ENCODE results near the gene IPPK.

The IPPK gene

GRCh38 chr9:92605224-92605623 is 64.7 kb downstream of the IPPK start:
- FAIRE-seq: no peak
- TF ChIP-seq CTCF (IDR thresholded peaks at IDR 0.05; ENCODE audit: insufficient read depth, missing control alignments): no peak
- DNase-seq (ENCODE audit: insufficient read length, low spot score): no peak

- FAIRE-seq (no peak), DNase-seq (ENCODE audit: insufficient read length, low spot score) (no peak)
- no peak for TF ChIP-seq CTCF (IDR thresholded peaks at IDR 0.05; ENCODE audit: insufficient read depth, missing control alignments)
Measured at GRCh38 chr9:92603990-92604389, 65.9 kb downstream of the IPPK start.

- no peak for TF ChIP-seq CTCF (IDR thresholded peaks at IDR 0.05; ENCODE audit: insufficient read depth, missing control alignments)
- no peak for FAIRE-seq
- no peak for DNase-seq (ENCODE audit: insufficient read length, low spot score)
Measured at GRCh38 chr9:92603100-92603499, 66.8 kb downstream of the IPPK start.

GRCh38 chr9:92602413-92602812 is 67.5 kb downstream of the IPPK start:
- no peak for FAIRE-seq
- TF ChIP-seq CTCF (IDR thresholded peaks at IDR 0.05; ENCODE audit: insufficient read depth, missing control alignments): no peak
- no peak for DNase-seq (ENCODE audit: insufficient read length, low spot score)

GRCh38 chr9:92601451-92601850 is 68.5 kb downstream of the IPPK start:
- TF ChIP-seq CTCF (IDR thresholded peaks at IDR 0.05; ENCODE audit: insufficient read depth, missing control alignments): no peak
- FAIRE-seq: no peak

GRCh38 chr9:92600462-92601261 is 69.3 kb downstream of the IPPK start:
- no peak for TF ChIP-seq CTCF (IDR thresholded peaks at IDR 0.05; ENCODE audit: insufficient read depth, missing control alignments)
- no peak for FAIRE-seq

More at GRCh38 chr9:92601451-92601850, 68.5 kb downstream of the IPPK start:
- no peak for DNase-seq (ENCODE audit: insufficient read length, low spot score)

GRCh38 chr9:92599938-92600461 is 69.9 kb downstream of the IPPK start:
- DNase-seq (ENCODE audit: insufficient read length, low spot score) (no peak), FAIRE-seq (no peak)
- TF ChIP-seq CTCF (IDR thresholded peaks at IDR 0.05; ENCODE audit: insufficient read depth, missing control alignments): no peak

More at GRCh38 chr9:92600462-92601261, 69.3 kb downstream of the IPPK start:
- DNase-seq (ENCODE audit: insufficient read length, low spot score): no peak
